GM21390 (cell line): ENCODE measurements around the gene TSPAN3.

Experiments used
- ATAC-seq: cut with Tn5 transposase; IDR thresholded peaks from one replicate; pipeline ENCODE4 v1.9.1; 2021; ENCODE audit not compliant: unreplicated experiment

The TSPAN3 gene

GRCh38 chr15:77024273-77025082, 46.4 kb downstream of the TSPAN3 start:
- no peak for ATAC-seq

GRCh38 chr15:77023576-77024272, 47.2 kb downstream of the TSPAN3 start:
- ATAC-seq, result no peak

DNA sequence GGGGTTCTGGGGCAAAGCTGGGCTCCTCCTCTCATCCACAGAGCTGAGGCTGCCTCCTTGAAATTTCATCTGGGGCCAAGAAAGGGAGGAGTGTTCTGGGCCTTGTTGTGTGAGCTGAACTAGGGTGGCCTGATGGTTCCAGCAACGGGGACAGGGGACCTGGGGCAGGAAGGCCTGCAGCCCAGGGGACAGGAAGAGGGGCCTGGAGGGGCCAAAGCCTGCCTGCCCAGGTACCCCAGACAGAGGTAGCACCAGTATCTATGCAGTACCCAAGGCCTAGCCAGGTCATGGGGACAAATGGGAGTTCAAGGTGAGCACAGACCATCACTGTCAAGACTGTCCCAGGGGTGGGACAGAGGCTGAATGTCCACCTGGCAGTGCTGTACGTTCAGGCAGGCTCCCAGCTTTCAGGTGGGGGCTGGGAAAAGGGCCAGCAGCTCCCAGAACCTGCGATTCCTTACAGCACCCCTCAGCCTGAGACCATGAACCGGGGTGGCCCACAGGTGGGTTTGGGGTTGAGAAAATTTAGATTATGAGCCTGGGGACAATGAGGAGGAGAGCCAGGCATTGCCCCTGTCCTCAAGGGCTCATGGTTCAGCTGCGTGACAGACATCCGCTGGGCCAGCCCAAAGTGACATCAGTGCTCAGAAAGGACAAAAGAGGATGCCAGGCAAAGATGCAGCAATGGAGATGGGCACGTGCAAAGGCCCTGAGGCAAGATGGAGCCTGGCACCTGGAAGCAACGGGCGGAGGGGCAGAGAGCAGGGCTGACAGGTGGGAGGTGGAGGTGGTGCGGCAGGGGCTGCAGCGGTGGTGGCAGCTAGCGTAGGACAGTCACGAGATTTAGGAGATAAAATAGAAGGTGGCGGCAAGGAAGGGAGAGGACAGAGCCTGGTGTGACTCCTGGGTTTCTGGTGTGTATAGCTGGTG, 48.0 kb downstream of the TSPAN3 start:
- ATAC-seq, result no peak

GRCh38 chr15:77021803-77022381, 49.0 kb downstream of the TSPAN3 start:
- no peak for ATAC-seq

- ATAC-seq, result no peak
Observed at GRCh38 chr15:77021088-77021481, 49.8 kb downstream of the TSPAN3 start.

DNA sequence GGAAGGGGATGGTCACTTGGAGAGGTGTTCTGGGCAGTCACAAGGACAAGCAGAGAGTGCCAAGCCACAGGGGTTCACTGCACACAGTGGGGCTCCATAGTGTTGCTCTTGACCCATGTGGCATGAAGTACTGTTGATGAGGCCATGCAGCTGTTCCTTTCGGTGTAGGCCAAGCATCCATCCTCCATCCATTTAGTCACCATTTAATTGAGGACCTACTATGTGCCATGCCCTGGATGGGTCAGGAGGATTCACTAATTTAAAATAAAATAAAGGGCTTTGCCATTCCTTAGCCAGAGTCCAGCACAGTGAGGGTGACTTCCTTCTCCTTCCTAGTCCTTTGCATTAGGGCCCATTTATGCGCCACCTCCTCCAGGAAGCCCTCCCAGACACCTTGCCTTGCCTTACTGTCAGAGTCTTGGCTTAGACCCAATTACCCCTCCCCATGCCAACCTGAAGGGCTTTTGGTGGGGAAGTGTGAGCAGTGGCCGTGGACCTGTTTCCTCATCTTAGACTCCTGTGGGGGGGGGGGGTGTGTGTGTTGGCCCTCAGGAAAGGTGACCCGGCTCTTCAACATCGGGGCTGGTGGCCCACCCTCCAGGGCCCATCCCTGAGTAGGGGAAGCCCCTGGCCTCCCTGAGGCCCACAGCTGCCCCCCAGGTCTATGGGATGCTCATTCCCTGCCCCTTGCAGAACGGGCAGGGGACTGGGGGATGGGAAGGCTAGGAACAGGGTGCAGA, 50.4 kb downstream of the TSPAN3 start:
- ATAC-seq, result no peak

- ATAC-seq, result no peak
Observed at GRCh38 chr15:77019521-77020331, 51.2 kb downstream of the TSPAN3 start.

DNA sequence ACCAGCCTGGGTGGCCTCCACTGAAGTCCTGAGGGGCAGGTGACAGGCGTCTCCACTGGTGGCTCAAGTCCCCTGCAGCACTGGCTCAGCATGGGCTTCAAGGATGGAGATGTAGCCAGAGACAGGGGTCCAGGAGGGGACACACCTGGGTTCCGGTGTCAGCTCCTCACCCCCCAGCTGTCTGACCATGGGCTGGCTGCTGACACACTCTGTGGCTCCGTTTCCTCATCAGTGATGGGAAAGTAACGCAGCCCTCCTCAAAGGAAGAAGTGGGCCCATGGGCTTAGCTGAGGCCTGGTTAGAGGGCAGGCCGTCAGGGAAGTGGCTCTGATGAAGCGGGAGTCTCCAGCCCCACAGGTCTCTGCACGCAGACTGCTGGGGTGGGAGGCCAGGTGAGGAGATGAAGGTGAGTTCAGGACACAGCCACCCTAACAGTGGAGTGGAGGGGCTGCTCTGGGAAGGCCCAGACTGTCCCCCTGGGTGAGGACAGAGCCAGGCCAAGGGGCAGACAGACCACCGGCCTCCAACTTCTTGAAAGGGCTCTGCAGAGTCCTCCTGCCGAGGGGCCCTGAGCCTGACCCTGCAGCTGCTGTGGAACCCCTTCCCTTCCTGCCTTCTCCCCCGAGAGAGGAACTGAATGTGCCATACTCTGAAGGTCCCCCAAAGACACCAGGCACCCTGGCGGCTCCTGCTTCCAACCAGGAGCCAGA, 52.0 kb downstream of the TSPAN3 start:
- ATAC-seq, result no peak

- ATAC-seq, result no peak
Observed at GRCh38 chr15:77017761-77018720, 52.9 kb downstream of the TSPAN3 start.

GRCh38 chr15:77017091-77017660, 53.7 kb downstream of the TSPAN3 start:
- ATAC-seq, result no peak

DNA sequence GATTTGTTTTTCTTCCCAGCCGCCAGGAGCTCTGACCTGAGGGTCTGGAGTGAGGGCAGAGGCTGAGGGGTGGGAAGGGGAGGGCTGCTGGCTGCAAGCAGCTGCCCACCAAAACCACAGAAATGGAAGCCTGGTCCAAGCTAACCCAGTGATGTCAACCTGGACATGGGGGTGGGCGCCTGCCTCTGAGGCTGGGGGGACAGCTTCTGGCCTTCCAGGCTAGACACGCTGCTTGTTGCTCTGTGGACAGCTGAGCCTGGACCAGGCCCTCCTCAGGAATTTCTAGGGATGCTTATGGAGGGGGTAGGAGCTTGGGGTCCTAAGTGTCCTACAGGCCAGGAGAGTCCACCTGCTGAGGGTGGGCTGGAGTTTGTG, 54.6 kb downstream of the TSPAN3 start:
- no peak for ATAC-seq

GRCh38 chr15:77015646-77016320, 55.1 kb downstream of the TSPAN3 start:
- ATAC-seq, result no peak

- ATAC-seq, result peak; percentile 54
Observed at GRCh38 chr15:77014132-77015081, 56.5 kb downstream of the TSPAN3 start.

- ATAC-seq, result peak; percentile 45
Observed at GRCh38 chr15:77013776-77014131, 57.2 kb downstream of the TSPAN3 start.

DNA sequence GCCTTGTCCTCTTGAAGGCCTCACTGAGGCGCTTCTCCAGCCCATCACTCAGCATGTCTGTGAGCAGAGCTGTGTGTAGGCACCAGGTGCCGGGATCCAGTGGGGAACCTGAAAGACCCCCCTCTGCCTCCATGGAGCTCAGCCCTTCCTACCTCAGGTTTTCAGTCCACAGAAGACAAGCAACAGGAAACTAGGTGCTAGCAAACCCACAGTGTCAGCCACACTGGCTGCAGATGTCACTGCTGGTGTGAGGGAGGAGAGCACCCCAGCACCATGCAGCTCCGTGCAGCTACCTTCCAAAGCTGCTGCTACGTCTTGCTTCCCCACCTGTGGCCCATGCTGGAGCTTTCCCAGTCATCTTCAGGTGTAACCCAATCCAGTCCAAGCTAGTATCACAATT, 58.0 kb downstream of the TSPAN3 start:
- no peak for ATAC-seq
